ENCODE data around the gene HMOX1.
"Not testable (repeated sequence)": the region's sequence is repeated elsewhere in the genome, so short reads cannot be mapped to it uniquely, and the experiment has no call there.

The HMOX1 gene

GRCh38 chr22:35350539-35351503, 30.1 kb upstream of the HMOX1 start:
- DNase-seq (ENCODE audit: low spot score) = peak; percentile 81

GRCh38 chr22:35352214-35353111, 28.4 kb upstream of the HMOX1 start:
- DNase-seq (ENCODE audit: low spot score) = peak; percentile 68

DNA sequence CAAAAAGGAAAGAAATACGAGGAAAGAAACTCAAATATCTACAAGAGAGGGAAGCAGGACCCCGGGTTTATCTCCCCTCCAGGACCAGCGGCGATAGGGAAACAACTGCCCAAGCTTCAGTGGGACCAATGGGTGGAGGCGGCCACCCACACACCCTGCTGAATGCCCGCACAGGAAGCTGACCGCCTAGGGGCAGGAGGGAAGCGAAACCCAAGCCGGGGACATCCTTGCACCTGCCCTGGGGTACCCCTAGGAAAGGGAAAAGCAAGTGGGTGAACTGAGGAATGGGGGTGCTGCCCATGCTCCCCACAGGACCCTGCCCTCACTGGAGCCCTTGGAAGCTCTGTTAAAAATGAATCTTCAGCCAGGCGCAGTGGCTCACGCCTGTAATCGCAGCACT, 27.6 kb upstream of the HMOX1 start:
- DNase-seq (ENCODE audit: low spot score) = no peak

DNA sequence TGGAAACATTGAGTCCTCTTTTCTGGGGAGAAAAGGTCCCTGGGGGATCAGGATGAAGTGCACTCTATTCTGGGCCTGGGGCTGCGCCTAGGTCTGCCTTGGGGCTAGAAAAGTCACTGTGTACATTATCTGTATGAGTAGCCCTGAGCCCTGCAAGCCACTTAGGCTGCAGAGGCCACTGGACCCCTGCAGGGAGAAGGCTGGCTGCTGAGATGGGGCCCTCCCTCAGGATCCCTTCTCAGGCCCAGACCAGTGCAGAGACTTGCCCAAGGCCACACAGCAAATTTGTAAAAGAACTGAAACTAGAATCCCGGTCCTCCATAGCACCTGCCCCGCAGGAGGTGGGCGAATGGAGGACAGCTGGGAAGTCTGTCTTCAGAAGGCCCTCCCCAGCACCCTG, 26.8 kb upstream of the HMOX1 start:
- DNase-seq (ENCODE audit: low spot score) = no peak

GRCh38 chr22:35357883-35358621, 22.8 kb upstream of the HMOX1 start:
- DNase-seq (ENCODE audit: low spot score) = no peak

DNA sequence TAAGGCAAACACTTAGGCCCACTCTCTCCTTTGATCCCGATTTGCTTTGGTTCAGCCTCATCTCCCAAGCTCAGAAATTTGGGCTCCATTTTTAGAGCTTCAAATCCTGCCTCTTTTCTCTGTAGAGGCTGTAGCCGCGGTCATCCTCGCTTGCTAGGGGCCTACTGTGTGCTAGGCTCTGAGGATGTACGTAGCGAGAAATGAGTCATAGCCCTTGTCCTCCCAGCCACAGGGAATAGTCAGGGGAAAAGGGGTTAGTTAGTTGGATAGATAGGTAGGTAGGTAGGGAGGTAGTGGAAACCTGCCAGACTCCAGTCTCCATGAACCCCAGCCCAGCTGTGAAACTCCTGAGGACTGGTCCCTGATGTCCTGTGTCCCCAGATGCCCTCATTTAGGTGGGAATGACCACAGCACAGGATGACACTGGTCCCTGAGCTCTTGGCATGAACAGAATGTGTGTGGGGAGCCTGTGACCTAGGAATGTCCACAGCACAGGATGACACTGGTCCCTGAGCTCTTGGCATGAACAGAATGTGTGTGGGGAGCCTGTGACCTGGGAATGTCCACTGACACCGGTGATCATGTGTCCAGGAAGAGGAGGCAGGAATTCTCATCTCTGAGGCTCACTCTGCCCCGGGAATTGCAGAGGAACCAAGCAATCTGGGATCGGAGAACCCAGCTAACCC, 21.4 kb upstream of the HMOX1 start:
- no peak for DNase-seq (ENCODE audit: low spot score)

DNA sequence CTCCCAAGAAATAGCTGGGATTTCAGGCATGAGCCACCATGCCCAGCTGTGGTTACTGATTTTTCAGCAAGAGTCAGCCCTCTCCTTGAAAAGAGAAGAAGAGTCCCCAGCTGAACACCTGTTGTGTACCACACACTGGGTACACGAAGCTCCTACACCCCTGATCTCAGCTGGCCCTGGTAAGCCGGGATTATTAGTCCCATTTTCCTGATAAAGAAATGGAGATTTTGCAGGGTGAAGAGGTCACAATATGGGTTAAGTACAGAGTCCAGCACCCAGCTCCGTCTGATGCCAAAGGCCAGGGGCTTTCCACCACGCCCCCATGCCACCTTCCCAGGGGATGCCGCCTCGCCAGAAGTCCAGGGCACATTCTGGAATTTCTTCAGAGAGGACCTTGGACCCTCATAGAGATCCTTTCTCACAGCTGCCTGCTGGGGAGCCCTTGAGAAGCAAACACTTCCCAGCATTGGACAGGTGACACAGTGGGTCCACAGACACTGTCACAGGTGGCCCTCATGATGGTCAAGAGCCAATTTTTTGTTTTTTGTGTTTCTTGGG, 19.8 kb upstream of the HMOX1 start:
- DNase-seq (ENCODE audit: low spot score) = no peak

GRCh38 chr22:35363566-35364086, 17.3 kb upstream of the HMOX1 start:
- no peak for DNase-seq (ENCODE audit: low spot score)

- not testable (repeated sequence) for DNase-seq (ENCODE audit: low spot score)
These were observed 16.7 kb upstream of the HMOX1 start for GRCh38 chr22:35364230-35364629.

GRCh38 chr22:35367331-35367886, 13.5 kb upstream of the HMOX1 start:
- no peak for DNase-seq (ENCODE audit: low spot score)

DNA sequence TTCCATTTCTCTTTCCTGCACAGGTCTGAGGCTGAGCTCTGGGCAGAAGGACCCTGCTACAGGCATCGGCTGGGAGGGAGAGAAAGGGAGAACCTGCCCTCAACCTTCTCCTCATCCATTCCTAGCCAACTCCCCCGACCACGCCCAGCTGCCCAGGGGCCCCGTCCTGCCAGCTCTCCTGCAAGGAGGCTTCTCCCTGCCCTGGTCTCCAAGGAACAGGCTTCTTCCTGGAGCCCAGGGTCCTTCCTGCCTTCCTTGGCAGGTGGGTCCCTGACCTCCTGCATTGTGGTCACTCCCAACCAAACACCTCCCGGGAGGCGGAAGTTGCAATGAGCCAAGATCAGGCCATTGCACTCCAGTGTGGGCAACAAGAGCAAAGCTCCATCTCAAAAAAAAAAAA, 12.5 kb upstream of the HMOX1 start:
- DNase-seq (ENCODE audit: low spot score) = no peak

GRCh38 chr22:35369996-35370395, 10.9 kb upstream of the HMOX1 start:
- no peak for DNase-seq (ENCODE audit: low spot score)

DNA sequence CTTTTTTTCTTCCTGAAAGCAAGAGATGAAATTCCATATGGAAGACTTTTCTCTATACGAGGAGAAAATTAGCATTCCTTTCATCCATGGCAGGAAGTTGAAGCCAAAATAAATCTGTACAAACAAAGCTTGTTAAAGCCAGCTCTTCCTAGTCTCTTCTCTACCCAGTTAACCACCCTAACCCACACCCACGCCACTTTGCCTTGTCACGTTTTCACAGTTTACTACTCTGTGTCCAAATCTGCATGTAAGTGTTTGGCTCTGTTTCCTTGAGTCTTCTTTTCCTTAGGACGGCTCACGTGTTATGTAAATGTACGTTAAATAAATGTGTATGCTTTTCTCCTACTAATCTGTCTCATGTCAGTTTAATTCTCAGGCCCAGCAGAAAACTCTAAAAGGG, 7.1 kb upstream of the HMOX1 start:
- no peak for DNase-seq (ENCODE audit: low spot score)

GRCh38 chr22:35375031-35375430, 5.9 kb upstream of the HMOX1 start:
- DNase-seq (ENCODE audit: low spot score) = no peak

GRCh38 chr22:35375526-35375925, 5.4 kb upstream of the HMOX1 start:
- no peak for DNase-seq (ENCODE audit: low spot score)

DNA sequence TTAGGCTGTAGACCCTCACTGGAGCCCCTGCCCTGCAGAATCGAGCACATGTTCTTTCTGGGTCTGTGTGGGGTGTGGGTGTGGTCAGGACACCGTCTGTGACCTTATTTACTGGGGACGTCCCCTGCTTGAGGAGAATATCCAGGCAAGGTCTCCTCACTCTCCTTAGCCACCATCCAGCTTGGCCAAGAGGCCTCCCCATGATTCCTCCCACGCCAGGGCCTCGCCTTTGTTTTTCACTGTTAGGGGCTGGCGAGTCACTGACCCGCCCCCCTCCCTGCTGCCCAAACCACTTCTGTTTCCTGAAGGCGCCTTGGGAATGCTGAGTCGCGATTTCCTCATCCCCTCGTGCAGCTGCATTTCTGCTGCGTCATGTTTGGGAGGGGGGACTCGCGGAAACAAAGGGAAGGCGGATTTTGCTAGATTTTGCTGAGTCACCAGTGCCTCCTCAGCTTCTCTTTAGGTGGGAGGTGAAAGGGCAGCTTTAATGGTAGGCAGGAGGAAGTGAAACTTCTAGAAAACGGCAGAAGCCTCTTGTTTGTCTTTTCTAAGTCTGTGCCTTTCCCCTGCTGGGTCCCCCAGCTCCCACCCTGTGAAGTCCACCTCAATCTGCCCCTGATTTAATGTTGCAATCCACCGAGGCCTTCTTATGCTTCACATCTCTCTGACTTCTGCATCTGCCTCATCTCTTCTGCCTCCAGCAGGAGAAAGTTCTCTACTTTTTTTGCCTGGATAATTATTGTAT, 4.0 kb upstream of the HMOX1 start:
- peak; percentile 88 for DNase-seq (ENCODE audit: low spot score)

DNA sequence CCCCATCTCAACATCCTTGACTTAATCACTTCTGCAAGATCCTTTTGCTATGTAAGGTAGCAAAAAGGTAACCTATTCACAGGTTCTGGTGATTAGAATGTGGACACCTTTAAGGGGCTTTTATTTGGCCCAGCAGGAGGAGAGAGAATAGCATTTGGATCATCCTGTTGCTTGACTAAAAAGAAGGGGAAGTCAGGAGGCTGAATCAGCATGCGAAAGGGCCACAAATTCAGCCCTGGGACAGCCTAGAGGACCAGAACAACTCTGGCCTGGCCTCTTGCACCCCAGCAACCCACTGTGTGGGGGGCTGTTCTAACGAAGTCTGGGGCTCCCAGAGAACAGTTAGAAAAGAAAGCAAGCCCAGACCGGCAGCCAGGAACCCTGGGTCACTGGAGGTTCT, 3.2 kb upstream of the HMOX1 start:
- no peak for DNase-seq (ENCODE audit: low spot score)

GRCh38 chr22:35378621-35379020, 2.3 kb upstream of the HMOX1 start:
- no peak for DNase-seq (ENCODE audit: low spot score)

GRCh38 chr22:35379146-35379993, 1.5 kb upstream of the HMOX1 start:
- no peak for DNase-seq (ENCODE audit: low spot score)
